Ectodermal cell (in vitro differentiated cells): ENCODE results near the gene PLAC9.

Source experiments
- H3K27ac ChIP-seq: 2 replicates; pipeline ENCODE4 v1.7.0; 2013; ENCODE audit warnings: mild to moderate bottlenecking, low read depth, low read length; ENCODE audit not compliant: insufficient read depth, poor library complexity, severe bottlenecking
- H3K27me3 ChIP-seq: 2 replicates; pipeline ENCODE4 v1.7.0; 2013; ENCODE audit warnings: mild to moderate bottlenecking, low read length; ENCODE audit not compliant: insufficient read depth, control insufficient read depth, poor library complexity, severe bottlenecking
- H3K36me3 ChIP-seq: one replicate; pipeline ENCODE4 v1.7.0; 2013; ENCODE audit warnings: low read length; ENCODE audit not compliant: control insufficient read depth, insufficient read depth
- H3K4me1 ChIP-seq: one replicate; pipeline ENCODE4 v1.7.0; 2013; ENCODE audit warnings: low read length; ENCODE audit not compliant: control insufficient read depth, insufficient read depth
- H3K4me3 ChIP-seq: 2 replicates; pipeline ENCODE4 v1.7.0; 2013; ENCODE audit warnings: low read depth, low read length, control low read depth; ENCODE audit not compliant: insufficient read depth
- H3K9me3 ChIP-seq: 2 replicates; pipeline ENCODE4 v1.7.0; 2013; ENCODE audit warnings: mild to moderate bottlenecking, low read length, moderate library complexity; ENCODE audit not compliant: control insufficient read depth
- WGBS, 2 experiments: methylation state at CpG; one replicate each; pipeline ENCODE4 v1.1.7; 2013; ENCODE audit warnings: missing lambda C conversion rate in 2 of 2; 5-methylcytosine and 5-hydroxymethylcytosine counted together

Gene PLAC9

DNA sequence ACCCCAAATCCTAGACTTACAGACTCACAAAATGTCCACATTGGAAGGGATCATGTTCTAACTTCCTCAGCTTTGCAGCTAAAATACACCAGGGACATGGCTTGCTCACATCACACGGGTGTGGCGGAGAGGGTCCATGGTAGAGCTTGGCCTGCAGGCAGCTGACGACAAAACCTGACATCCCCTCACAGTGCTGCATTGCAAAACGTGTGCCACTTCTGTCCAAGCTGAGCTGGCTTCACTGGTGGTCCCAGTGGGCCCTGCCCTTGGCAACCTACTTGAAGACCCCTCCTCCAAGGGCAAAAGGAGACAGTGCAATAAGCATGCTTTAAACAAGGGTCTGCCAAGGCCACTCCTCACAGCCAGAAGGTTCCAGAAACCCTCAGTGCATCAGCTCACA, 50.9 kb downstream of the PLAC9 start:
- 91 to 93% methylated on average over 4 of the region's 4 CpGs for WGBS, 2 experiments
- Histone ChIP-seq H3K9me3 (no peaks in the 10 kb centered on the region), H3K27me3 (no peaks in the 10 kb centered on the region), H3K27ac (no peak overlapping the region), H3K4me1 (no peaks in the 10 kb centered on the region), H3K4me3 (no peak overlapping the region), H3K36me3 (no peaks in the 10 kb centered on the region)

- no peak overlapping the region for H3K27ac ChIP-seq
- WGBS, 2 experiments: 93 to 94% methylated on average over 4 of the region's 4 CpGs
- H3K9me3 ChIP-seq: no peaks in the 10 kb centered on the region
- no peaks in the 10 kb centered on the region for H3K27me3 ChIP-seq
- H3K36me3 ChIP-seq: no peaks in the 10 kb centered on the region
- H3K4me1 ChIP-seq: no peaks in the 10 kb centered on the region
- H3K4me3 ChIP-seq: no peak overlapping the region
Measured at GRCh38 chr10:80184291-80184690, 51.8 kb downstream of the PLAC9 start.

DNA sequence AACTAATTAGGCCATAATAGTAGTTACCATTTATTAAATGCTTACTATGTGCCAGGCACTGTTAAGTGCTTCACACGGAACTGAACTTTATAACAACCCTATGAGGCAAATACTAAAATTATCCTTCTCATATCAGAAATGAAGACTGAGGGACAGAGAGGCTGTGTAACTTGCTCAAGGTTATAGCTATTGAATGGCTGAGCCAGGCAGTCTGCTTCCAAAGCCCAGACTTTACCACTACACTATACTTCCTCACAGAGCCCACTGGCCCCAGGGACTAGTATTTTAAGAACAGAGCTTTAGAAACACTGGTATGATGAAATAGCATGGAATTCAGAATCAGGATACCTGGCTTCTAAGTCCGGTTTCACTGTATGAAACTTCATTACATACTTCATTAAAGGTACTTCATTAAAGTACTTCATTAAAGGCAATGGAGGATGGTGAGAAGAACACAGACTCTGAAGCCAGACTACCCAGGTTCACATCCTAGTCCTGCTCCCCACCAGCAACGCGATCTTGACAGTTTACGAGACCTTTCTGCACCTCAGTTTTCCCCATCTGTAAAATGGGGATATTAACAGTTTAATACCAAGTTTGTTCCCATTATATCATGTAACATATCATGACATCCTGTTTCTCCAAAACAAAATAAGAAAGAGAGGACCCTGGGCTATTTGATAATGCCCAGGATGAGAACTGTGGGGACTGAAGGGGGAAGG, 53.2 kb downstream of the PLAC9 start:
- no peak overlapping the region for H3K27ac ChIP-seq
- no peaks in the 10 kb centered on the region for H3K9me3 ChIP-seq
- H3K36me3 ChIP-seq: no peaks in the 10 kb centered on the region
- no peaks in the 10 kb centered on the region for H3K4me1 ChIP-seq
- H3K27me3 ChIP-seq: no peaks in the 10 kb centered on the region
- 94 to 95% methylated on average over 3 to 5 of the region's 5 CpGs for WGBS, 2 experiments
- no peak overlapping the region for H3K4me3 ChIP-seq

DNA sequence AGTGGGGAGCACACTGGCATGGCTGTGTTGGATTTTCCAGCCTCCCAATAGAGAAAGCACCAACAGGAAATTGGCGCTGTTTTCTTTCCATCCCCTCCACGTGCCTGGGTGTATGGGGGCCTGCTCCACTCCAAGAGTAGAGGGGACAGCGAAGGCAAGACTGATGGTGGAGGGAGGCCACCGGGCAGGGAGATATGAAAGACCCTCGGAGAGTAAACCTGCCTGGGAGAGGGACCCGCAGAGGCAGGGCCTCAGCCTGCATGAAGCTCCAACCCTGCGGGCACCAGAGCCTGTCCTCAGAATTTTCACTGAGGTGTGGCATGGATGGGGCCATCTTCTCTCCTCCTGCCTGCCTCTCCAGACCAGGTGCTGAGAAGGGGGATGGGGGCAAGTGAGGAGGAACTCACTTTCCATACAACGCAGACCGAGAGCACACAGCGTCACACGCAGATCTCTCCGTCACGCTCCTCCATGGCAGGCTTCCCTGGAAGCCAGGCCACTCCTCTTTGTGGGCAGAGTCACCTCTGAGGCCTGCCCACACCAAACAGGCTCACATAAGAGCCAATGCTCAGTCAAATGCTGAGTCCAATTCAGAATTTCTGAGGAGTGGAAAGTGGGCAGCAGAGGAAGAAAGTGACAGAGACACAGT, 54.0 kb downstream of the PLAC9 start:
- no peak overlapping the region for H3K27ac ChIP-seq
- no peaks in the 10 kb centered on the region for H3K9me3 ChIP-seq
- no peaks in the 10 kb centered on the region for H3K4me1 ChIP-seq
- no peaks in the 10 kb centered on the region for H3K36me3 ChIP-seq
- no peaks in the 10 kb centered on the region for H3K27me3 ChIP-seq
- no peak overlapping the region for H3K4me3 ChIP-seq
- 89% methylated on average over 13 of the region's 13 CpGs for WGBS, 2 experiments

DNA sequence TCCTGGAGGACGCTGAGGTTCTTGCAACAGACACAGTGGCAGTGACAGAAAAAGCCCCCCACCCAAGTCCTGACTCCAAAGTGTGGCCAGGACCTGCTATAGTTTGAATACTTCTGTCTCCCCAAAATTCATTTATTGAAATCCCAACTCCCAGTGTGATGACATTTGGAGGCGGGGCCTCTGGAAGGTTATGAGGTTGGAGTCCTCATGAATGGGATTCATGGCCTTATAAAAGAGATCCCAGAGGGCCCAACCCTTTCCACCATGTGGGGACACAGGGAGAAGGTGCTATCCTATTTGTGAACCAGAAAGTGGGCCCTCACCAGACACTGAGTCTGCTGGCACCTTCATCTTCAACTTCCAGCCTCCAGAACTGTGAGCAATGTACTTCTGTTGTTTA, 54.5 kb downstream of the PLAC9 start:
- Histone ChIP-seq H3K9me3 (no peaks in the 10 kb centered on the region), H3K27ac (no peak overlapping the region), H3K36me3 (no peaks in the 10 kb centered on the region), H3K4me1 (no peaks in the 10 kb centered on the region), H3K4me3 (no peak overlapping the region), H3K27me3 (no peaks in the 10 kb centered on the region)
- WGBS, 2 experiments: 86 to 98% methylated on average over 2 of the region's 2 CpGs

DNA sequence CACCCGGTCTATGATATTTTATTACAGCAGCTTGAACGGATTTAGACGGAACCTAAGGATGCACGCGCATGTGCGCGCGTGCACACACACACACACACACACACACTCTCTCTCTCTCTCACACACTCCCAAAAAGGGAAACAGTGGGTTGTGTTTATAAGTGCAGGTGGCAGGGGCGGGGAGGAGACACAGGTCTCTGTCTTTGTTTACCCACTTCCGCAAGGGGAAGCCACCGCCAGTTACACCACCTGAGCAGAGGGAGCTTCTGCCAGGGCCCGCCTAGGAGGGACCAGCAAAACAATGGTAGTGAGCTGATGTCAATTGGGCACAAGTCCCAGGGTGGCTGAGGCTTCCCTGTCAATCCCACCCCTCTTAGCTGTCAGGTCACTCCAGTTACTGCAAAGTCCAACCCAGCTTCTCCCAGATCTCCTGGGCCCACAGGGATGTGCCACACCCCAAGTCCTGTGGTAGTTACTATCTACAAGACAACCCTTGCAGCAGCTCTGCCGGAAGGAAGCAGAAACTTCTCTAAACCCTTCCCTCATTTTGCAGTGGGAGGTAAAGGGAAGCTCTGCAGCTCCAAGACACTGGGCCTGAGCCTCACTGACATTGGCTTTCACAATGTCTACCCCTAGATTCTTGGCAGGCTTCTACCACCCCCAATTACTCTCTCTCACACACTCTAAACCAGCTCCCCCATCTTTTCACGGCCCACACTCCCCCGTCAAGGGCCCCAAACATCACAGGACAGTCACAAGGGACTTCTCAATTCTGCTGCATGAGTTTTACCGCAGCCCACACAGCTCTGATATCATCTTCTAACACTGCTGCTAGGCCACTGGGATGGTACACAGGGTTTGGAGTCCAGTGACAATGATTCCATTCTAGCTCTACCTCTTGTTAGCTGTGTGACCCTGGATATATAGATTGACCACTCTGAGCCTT, 55.2 kb downstream of the PLAC9 start:
- H3K4me3 ChIP-seq: no peak overlapping the region
- no peaks in the 10 kb centered on the region for H3K36me3 ChIP-seq
- H3K9me3 ChIP-seq: no peaks in the 10 kb centered on the region
- H3K27me3 ChIP-seq: no peaks in the 10 kb centered on the region
- 91 to 95% methylated on average over 12 to 13 of the region's 16 CpGs for WGBS, 2 experiments
- no peaks in the 10 kb centered on the region for H3K4me1 ChIP-seq
- no peak overlapping the region for H3K27ac ChIP-seq

DNA sequence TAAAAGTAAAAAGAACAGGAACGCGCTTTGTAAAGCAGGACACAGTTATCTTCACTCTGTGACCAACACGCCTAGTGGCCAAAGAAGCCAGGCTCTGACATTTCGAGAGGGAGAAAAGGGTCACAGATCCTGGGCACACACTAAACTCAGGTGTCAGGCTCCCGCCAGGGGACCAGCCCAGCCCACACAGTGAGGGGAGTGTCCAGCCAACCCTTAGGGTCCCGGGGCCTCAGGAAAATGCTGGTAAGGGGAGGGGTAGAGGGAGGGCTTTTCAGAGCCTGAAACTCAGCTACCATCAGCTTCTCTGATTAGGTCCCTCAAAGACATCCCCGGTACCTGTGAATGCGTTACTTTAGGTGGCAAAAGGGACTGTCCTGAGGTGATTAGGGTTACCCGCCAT, 56.2 kb downstream of the PLAC9 start:
- no peaks in the 10 kb centered on the region for H3K9me3 ChIP-seq
- H3K4me3 ChIP-seq: no peak overlapping the region
- H3K36me3 ChIP-seq: no peaks in the 10 kb centered on the region
- no peaks in the 10 kb centered on the region for H3K27me3 ChIP-seq
- H3K4me1 ChIP-seq: no peaks in the 10 kb centered on the region
- 91% methylated on average over 9 of the region's 9 CpGs for WGBS, 2 experiments
- H3K27ac ChIP-seq: no peak overlapping the region

GRCh38 chr10:80191589-80192270, 59.2 kb downstream of the PLAC9 start:
- Histone ChIP-seq H3K4me3 (no peak overlapping the region), H3K9me3 (no peaks in the 10 kb centered on the region), H3K4me1 (no peaks in the 10 kb centered on the region), H3K27ac (no peak overlapping the region), H3K27me3 (no peaks in the 10 kb centered on the region), H3K36me3 (no peaks in the 10 kb centered on the region)
- WGBS, 2 experiments: 81 to 82% methylated on average over 16 of the region's 16 CpGs

- Histone ChIP-seq H3K27me3 (no peaks in the 10 kb centered on the region), H3K27ac (no peak overlapping the region), H3K9me3 (no peaks in the 10 kb centered on the region), H3K4me3 (no peak overlapping the region), H3K36me3 (no peaks in the 10 kb centered on the region), H3K4me1 (no peaks in the 10 kb centered on the region)
Measured at GRCh38 chr10:80192553-80192952, 60.0 kb downstream of the PLAC9 start.
